ENCODE results near the gene FAM163B.

FAM163B gene

DNA sequence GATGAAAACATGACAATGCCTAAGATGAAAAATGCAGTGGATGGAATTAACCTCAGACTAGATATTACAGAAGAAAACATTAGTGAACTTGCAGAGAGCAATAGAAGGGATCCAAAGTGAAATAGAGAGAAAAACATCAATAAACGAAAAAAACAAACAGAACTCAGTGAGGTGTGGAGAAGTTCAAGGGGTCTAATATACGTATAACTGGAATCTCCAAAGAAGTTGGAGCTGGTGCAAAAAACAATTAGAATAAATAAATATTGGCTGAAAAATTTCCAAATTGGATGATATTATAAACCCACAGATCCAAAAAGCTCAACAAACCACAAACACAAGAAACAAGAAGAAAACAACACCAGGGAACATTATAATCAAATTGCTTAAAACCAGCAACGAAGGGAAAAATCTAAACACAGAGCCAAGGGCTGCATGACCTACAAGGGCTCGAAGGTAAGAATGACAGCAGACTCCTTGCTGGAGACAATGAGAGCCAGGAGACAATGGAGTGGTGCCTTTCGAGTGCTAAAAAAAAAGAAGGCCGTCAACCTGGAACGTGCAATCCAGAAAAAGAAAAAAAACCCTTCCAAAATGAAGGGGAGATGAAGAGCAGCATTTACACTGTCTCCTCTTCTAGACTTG lies 11.8 kb downstream of the FAM163B start:
- DNase-seq: no peak

DNA sequence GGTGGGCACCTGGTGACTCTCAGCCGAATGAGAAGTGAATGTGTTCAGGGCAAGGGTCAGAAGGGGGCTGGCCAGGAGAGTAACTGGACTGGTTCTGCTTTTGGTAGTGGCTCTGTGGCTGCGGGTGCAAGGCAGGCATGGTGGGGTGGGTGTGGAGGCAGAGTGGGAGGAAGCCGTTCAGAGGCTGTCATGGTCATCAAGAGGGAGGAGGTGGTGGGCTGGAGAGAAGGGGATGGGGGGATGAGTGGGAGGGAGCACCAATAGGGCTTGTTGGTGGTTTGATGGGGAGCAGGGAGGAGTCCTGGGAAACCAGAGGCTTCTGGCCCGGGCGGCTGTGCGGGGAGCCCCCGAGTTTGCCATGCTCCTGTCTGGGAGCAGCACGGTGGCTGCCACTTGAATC lies 13.3 kb downstream of the FAM163B start:
- no peak for DNase-seq

DNA sequence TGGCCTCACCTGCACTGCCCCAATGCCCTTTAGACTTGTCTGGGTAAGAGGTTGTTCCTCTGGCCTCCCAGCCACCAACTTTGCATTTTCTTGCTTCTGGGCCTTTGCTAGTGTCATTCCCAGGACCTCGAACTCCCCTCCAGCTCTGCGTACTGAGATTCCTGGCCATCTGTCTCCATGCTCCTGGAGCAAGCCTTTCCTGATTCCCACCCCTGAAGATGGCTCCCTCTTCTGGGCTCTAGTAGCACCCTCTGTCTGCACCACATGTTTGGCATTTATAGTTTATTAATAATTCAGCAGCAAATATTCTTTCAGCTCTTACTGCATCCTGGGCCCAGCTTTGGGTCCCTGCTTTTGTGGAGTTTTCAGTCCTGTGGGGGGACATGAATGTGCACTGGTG lies 14.9 kb downstream of the FAM163B start:
- DNase-seq: no peak

DNA sequence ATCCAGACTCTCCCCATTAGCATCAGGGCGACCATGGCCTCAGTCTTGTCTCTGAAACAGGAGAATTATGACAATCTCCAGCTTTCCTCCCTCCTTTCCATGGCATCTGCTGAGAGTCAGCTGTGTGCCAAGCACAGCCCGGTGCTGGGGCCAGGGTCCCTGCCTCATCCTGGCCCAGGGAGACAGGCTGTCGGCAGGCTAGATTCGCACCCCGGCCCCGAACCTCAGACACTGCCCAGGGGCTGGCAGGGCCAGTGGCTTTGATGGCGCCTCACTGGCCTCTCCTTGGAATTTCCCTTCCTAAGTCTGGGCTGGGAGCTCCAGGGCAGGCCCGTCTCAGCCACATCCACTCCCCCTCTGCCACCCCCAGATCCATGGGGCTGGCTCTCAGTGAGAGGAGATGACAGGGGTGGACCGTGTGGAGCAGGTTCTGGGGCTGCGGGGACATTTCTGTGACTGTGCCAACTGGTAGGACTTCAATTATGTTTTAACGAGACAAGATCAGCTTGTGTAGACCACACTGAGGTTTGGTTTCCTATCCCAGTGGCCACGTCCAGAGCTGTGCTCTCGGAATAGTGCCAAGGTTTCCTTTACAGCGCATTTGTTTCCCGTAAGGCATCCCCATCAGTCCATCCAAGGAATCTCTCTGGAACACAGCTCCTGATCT lies 15.5 kb downstream of the FAM163B start:
- DNase-seq: no peak

DNA sequence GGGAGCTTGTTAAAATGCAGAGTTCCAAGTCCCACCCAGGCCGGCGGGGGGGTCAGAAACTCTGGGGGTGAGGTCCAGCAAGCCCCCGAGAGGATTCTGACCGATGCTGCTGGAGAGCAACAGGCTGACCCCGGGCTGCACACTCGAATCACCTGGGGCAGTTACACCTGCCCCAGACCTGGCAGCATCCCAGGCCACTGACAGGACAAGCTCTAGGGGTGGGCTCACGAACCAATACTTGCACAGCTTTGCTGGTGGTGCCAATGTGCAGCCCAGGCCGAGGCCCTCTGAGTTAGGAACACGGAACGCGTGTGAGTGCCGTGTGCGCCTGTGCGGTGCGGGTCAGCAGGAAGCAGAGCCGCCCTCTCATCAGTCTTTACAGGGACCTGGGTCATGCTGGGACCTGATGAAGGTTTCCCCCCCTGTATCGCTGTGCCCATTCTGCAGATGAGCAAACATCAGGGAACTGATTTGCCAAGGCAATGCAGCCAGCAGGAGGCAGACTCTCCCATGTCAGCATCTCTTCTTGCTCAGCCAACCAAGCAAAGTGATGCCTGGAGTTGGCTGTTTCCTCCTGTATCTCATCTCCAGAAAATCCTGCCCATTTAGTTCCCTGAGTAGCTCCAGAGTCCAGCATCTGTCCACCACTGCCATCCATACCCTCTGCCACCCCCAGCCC lies 16.3 kb downstream of the FAM163B start:
- no peak for DNase-seq

DNA sequence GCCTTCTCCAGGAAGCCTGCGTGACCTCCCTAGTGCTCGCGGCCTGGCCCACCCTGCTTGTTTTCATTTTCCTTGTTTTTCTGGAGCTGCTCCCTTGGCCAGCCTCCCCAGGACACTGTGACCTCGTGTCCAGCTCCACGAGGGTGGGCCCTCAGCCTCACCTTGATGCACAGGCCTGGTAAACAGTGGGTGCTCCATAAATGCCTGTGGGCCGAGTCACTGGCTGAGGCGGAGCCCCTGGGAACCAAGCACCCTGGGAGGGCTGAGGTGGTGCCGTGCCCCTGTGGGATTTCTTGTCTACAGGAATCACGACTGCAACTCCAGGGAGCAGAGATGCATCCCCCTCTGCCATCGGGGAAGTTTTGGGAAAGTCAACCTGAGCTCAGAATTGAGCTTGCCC lies 17.2 kb downstream of the FAM163B start:
- no peak for DNase-seq

DNA sequence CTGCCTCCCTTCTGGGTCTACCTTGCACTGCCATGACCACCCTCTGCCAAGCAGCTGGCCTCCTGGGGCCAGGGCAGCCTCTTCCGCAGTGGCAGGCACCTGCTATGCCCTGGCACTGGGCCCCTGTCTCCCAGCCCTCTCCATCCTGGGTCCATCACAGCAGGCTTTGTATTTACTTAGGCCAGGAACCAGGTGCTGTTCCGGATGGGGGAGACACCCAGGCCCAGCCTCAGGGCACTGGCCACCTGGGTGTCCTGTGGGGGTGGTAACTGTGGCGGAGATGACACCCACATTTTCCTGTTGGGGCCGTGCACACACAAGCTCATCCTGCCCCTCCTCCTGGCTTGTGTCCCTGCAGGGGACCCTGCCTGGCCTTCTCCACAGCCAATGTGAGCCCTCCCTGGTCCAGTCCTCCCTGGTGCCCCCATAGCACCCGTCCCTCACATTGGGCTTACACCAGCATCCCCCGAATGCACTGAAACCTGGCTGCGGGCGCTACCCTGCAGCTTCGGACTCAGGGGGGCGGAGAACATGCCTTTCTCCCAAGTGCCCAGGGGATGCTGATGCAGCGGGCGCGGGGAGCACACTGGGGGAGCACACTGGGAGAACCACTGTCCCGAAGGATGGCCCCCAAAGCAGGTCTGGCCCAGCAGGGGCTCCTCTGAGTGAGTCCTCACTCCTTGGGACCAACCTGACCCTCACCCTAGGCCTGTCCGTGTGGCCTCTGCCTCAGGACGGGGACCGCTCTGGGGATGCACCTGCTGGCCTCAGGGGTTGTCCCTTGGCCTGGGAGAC lies 17.9 kb downstream of the FAM163B start:
- DNase-seq: no peak

DNA sequence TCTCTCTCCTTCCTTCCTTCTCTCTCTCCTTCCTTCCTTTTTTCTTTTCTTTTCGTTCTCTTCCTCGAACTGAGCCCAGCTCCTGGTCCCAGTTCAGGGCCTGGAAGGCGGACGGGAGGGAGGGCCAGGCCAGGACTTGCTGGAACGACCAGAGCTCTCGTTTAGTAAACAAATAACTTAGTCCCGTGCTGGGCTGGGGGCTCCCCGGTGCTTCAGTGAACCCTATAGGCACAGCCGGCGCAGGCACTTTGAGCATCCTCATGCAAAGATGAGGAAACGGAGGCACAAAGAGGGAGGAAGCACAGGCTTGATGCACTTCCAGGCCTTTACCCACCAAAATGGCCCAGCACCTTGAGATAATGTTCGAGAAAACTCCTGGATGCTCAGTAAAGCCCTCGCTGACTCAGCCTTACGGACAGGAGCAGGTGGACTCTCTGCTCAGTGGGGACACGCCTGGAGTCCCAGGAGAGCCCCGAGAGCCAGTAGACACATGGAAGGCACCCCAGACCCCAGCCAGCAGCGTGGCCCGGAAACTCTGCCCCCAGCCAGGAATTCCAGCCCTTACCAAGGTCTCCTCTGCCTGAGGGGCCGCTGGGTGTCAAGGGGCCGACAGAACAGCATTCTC lies 18.8 kb downstream of the FAM163B start:
- no peak for DNase-seq

DNA sequence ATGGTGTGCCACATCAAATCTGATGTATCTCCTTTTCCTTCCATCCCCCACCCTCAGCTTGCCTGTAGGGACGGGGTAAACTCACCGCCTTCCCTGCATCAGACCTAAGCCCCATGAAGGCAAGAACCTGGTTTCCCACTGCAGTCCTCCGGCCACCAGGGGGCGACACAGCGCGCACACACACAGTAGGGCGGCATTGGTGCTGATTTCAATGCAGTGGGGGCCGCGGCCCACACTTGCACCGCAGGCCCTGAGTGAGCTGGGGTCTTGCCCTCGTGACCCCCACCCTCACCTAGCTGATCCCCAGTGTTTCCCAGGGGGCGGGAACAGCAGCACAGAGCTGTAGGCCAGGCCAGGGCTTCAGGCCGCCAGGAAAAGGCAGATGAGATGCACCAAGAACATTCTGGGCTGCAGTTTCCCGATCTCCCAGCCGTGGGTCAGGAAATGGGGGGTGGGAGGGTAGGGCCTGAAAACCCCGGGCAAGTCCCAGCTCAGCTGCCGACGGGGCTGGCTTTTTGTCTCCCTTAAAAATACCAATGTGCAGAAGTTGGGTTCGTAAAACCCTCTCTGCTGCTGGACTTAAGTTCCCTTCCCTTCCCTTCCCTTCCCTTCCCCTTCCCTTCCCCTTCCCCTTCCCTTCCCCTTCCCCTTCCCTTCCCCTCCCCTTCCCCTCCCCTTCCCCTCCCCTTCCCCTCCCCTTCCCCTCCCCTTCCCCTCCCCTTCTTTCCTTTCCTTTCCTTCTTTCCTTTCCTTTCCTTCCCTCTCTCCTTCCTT lies 19.5 kb downstream of the FAM163B start:
- DNase-seq: no peak

DNA sequence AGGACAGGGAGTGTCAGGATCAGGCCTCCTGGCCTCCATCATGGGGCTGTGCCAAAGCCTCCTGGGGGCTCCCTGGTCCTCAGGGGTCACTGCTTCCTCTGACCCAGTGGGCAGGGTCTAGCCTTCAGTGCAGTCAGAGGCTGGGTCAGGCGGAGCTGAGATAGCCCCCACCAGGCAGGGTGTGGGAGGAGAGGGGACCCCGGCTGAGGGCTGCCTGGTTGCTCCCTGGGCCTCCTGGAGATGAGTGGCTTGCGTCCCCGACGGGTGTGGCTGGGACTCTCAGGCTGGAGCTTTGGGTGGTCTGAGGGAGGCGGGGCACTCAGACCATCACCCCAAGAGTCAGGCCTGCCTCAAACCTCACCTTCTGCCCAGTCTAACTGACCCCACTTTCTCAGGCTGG lies 21.7 kb downstream of the FAM163B start:
- no peak for DNase-seq

DNA sequence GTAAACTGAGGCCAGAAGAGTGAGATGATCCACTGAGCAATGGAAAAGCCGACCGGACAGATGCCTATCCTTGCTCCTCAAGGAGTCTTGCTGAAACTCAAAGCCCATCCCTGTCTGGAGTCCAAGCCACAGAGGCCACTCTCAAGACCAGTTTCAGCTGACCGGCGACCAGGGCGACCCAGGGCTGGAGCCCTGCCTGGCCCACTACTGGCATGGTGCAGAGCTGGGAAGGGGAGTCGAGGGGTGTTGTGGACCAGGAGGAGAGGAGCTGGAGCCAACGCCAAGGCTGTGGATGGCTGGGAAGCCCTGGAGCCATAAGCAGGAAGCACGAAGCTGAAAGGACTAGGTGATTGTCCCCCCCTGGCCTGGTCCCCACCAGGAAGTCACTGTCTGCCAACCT lies 22.1 kb downstream of the FAM163B start:
- DNase-seq: no peak

DNA sequence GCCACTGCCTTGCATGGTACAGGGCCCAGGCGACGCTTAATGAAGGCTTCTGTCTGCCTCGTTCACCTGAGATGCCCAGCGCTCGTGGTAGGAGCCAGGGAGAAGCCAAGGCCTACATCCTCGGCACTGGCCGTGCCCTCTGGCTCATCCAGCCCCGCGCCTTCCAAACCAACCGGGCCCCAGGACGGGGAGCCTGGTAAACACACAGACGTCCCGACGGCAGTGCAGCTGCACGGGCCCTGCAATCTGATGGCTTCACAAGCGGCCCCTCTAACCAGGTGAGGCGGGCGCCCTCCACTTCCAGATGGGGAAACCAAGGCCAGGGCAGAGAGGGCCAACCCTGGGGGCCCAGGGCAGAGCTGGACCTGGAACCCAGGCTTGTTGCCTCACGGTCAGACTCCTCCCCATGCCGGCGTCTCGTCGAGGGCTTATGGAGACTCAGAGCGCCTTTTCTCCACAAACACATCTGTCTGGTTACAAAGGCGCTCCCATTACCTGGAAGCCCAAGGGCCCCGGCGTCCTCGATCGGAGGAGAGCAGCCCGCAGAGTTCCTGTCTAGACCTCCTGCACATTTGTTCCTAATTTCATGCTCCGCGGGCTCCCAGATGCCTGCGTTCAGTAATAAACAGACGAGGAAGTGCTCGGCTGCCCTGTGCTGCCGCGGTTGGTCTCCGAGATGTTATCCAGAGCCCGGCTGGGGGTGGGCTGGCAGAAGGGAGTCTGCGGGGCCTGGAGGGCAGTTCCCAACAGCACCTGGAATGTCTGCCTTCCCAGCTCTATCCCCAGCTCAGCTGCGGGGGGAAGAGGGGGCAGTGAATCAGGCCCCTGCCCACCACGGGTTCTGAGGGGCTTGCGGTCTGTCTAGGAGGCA lies 23.5 kb downstream of the FAM163B start:
- no peak for DNase-seq

DNA sequence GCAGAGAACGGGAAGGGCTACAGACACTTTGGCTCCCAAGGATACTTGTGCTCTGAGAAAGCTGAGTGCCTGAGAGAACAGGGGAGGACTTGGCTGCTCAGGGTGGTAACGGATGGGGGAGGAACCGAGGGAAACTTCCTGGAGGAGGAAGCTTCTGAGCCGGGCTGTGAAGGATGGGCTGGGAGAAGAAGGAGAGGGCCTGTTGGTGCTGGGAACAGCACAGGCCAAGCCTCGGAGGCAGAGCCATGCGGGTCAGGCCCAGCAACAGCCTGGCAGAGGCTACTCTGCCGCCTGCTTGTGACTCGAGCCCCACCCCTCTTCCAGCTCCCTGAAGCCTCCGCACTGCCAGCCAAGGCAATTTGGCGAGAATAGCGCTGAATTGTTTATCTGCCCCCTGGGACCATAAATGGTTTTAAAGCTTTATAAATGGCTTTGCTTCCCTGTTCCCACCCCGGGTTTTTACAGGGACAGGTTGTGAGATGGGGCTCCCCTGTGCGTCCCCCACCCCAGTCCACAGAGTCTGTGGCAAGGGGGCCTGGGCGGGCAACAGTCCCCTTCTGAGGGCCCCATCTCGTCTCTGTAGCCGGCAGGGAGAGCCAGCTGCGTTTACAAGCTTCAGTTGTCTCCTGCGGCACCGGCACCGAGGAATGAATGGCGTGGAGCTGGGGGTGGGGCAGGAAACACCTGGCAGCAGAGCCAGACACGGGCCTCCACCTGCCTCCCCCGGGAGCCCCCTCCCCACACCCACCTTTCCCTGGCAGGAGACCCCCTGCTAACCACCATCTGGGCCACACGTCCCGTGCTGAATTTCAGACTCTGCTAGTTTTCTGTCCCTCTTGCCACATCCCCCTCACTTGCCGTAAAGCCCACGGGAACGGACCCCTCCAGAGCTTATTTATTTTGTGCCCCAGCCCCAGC lies 24.4 kb downstream of the FAM163B start:
- DNase-seq: no peak

DNA sequence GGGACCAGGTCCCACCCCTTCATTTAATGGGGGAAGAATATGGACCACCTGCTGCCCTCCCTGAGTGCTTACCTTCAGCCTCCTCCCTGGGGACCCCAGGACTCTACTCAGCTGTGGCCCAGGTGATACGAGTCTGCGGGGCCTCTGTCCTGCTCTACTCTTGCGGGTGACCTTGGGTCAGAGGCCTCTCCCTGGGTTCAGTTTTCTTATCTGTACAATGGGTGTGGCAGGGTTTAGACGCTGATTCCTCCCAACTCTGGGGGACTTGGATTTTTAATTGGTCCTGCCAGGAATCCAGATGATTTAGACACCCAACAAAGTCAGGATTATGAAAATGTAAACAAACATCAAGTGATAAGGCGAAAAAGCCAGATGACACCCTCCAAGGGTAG lies 25.0 kb downstream of the FAM163B start:
- no peak for DNase-seq

DNA sequence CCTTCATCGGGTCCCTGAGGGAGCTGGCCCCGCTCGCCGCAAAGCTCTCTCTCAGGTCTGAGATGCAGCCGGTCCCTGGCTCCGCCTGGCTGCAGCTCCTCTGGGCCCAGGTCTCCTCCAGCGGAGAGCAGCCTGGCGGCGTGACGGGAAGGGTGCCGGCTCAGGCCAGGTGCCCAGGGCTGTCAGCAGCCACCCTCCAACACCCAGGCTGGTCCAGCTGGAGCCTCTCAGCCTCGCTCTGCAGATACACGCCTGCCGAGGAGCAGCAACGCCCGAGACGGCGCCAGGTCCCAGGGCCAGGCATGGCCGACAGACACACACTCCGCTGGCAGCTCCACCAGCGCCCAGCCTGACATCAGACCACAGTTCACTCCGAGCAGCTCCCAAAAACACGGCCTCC lies 25.6 kb downstream of the FAM163B start:
- no peak for DNase-seq

DNA sequence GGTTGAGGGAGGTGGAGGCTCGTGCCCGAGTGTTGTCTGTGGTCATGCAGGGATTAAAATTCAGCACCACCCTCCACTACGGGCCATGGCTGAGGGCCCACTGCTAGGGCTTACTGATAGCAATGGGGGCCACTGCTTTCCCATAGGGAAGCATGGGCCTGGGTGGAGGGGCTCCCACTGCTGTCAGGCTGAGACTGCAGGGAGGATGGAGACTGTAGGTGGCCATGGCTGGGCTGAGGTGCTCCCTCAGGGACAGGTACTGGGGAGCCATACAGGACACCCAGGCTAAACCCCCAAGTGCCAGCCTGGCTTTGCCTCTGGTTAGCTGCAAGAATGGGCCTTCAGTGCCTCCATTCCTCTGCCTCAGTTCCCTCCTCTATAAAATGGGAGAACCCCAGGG lies 26.1 kb downstream of the FAM163B start:
- DNase-seq: no peak

DNA sequence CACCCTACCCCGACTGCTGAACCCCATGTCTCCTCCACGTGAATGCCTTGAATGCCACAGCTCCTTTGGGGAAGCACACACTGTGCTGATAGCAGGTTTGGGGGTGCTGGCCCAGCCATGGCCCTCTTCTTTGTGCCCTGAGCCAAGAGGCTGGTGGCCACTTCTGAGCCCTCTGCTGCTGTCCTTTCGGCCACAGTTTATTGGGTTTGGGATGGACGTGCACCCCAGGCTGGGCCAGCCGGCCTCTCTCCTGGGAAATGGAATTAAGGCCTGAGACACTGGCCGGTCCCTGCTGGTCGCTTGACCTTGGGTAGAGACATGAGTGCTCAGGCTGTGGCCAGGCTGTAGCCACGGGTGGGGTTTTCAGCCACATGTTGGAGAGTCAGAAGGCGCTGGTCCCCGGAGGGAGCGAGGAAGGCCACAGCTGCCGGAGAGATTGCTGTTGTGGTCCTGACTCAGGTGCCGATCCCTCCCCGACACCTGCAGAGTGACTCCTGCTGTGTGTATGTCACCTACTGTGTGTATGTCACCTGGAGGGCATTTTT lies 26.6 kb downstream of the FAM163B start:
- DNase-seq: no peak

DNA sequence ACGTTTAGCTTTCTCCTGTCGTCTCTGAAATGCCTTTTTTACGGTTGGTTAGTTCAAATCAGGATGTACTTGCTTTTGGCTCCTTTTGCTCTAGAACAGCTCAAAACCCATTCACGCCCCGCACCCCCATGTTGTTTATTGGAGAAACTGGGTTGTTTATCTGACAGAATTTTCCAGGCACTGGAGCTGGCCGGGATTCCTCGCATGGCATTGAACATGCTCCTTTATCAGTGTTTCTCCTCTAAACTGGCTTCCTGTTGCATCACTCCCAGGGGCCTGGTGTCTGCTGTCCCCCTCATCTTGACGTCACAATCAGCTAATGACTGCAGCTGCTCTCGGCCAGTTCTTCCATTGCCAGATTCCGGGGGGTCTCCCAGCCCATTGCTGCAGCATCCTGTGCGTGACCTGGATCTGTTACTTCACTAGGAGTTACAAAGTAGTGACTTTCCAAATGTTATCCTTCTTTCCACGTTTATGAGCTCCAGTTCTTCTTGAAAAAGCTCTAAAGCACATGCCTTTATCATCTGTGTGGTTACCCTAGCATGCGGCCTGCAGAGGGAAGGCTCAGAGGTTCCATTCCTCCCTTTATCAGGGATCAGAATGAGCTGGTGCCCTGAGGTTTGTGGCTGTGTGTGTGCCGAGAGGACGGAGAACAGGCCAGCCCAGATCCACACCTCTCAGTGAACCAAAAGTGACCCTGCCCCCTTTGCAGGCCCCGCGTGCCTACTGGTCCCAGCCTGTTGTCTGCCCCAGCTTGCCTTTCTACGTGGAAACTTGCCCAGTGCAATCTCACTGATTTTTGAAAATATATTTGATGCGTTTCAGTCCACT lies 27.5 kb downstream of the FAM163B start:
- no peak for DNase-seq

DNA sequence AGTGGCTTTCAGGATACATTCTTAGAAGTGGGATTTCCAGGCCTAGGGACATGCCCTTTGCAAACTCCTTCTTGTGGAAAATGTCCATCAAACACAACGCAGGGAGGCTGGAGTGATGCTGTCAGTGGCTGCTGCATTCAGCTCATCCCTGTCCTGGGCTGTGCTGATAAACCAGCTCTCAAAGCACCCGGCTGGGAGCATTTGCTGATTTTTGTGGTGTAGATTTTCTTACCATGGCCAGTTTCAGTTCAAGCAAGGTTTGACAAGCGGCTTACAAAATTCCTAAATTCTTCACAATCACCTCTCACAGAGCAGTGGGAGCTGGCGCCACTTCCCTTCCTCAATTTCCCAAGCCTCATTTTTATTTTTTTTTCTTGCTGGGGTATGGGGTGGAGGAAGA lies 28.2 kb downstream of the FAM163B start:
- DNase-seq: no peak

Measured in amniotic stem cell (primary cell).